ENCODE data around the gene OR2T6. TPM values are rescaled to one million over a fixed set of nuclear protein-coding genes. Genes with fewer than 3 reads are reported as not detected.

Gene OR2T6
- polyA plus RNA-seq, 1 donor from 2014 or later: not detected

GRCh38 chr1:248359415-248359814 is 16.1 kb upstream of the OR2T6 start:
- no peak overlapping the region for H3K9ac ChIP-seq (ENCODE audit: low read length)
- H3F3A ChIP-seq (ENCODE audit: insufficient read depth, low read length, poor library complexity, severe bottlenecking): no peaks in the 10 kb centered on the region
- TF ChIP-seq EZH2 (IDR thresholded peaks at IDR 0.05; ENCODE audit: borderline replicate concordance, insufficient read depth, low read length, poor library complexity, severe bottlenecking) (no peak), SMC3 (conservative IDR thresholded peaks at IDR 0.05; ENCODE audit: poor library complexity) (no peak), RAD21 (conservative IDR thresholded peaks at IDR 0.05) (no peak), TAF1 (IDR thresholded peaks at IDR 0.05; ENCODE audit: low read depth) (no peak), CTCF (IDR thresholded peaks at IDR 0.05; ENCODE audit: poor library complexity, severe bottlenecking) (no peak), EP300 (conservative IDR thresholded peaks at IDR 0.05; ENCODE audit: poor library complexity, severe bottlenecking) (no peak), MXI1 (conservative IDR thresholded peaks at IDR 0.05; ENCODE audit: poor library complexity, severe bottlenecking) (no peak), POLR2AphosphoS5 (IDR thresholded peaks at IDR 0.05) (no peak), REST (IDR thresholded peaks at IDR 0.05; ENCODE audit: borderline replicate concordance) (no peak)
- H3K79me2 ChIP-seq (replicated peaks; ENCODE audit: insufficient read depth, low read length): no peaks in the 10 kb centered on the region
- H3K9me3 ChIP-seq (ENCODE audit: low read length): peaks cover 11% of the 10 kb centered on the region
- no peak overlapping the region for H2AFZ ChIP-seq (ENCODE audit: low read depth, low read length)
- H3K27ac ChIP-seq (ENCODE audit: low read length): no peak overlapping the region
- no peak overlapping the region for H3K4me2 ChIP-seq (ENCODE audit: low read length)
- no peaks in the 10 kb centered on the region for H3K27me3 ChIP-seq (ENCODE audit: insufficient read depth, low read depth, low read length)
- H3K9me2 ChIP-seq (ENCODE audit: insufficient read depth, low read length): no peaks in the 10 kb centered on the region
- no peaks in the 10 kb centered on the region for H4K20me1 ChIP-seq (ENCODE audit: insufficient read depth)
- H3K4me3 ChIP-seq (ENCODE audit: low read length): no peak overlapping the region
- H3K36me3 ChIP-seq (ENCODE audit: insufficient read depth, low read length): no peaks in the 10 kb centered on the region

- H3K36me3 ChIP-seq (ENCODE audit: insufficient read depth, low read length): no peaks in the 10 kb centered on the region
- no peak within 1 kb of the TSS for H3K4me2 ChIP-seq (ENCODE audit: low read length)
- no peaks in the 10 kb centered on the region for H3K79me2 ChIP-seq (replicated peaks; ENCODE audit: insufficient read depth, low read length)
- H3K4me3 ChIP-seq (ENCODE audit: low read length): no peak within 1 kb of the TSS
- H3K9me3 ChIP-seq (ENCODE audit: low read length): peaks cover 11% of the 10 kb centered on the region
- no peak within 1 kb of the TSS for H2AFZ ChIP-seq (ENCODE audit: low read depth, low read length)
- TF ChIP-seq REST (IDR thresholded peaks at IDR 0.05; ENCODE audit: borderline replicate concordance): no peak
- no peak for TF ChIP-seq CTCF (IDR thresholded peaks at IDR 0.05; ENCODE audit: poor library complexity, severe bottlenecking)
- TF ChIP-seq RAD21 (conservative IDR thresholded peaks at IDR 0.05): no peak
- no peak for TF ChIP-seq SMC3 (conservative IDR thresholded peaks at IDR 0.05; ENCODE audit: poor library complexity)
- TF ChIP-seq POLR2AphosphoS5 (IDR thresholded peaks at IDR 0.05): no peak
- no peak for TF ChIP-seq EP300 (conservative IDR thresholded peaks at IDR 0.05; ENCODE audit: poor library complexity, severe bottlenecking)
- TF ChIP-seq TAF1 (IDR thresholded peaks at IDR 0.05; ENCODE audit: low read depth): no peak
- TF ChIP-seq MXI1 (conservative IDR thresholded peaks at IDR 0.05; ENCODE audit: poor library complexity, severe bottlenecking): no peak
- TF ChIP-seq EZH2 (IDR thresholded peaks at IDR 0.05; ENCODE audit: borderline replicate concordance, insufficient read depth, low read length, poor library complexity, severe bottlenecking): no peak
- H4K20me1 ChIP-seq (ENCODE audit: insufficient read depth): no peaks in the 10 kb centered on the region
- H3F3A ChIP-seq (ENCODE audit: insufficient read depth, low read length, poor library complexity, severe bottlenecking): no peaks in the 10 kb centered on the region
- H3K9ac ChIP-seq (ENCODE audit: low read length): no peak within 1 kb of the TSS
- no peak within 1 kb of the TSS for H3K27ac ChIP-seq (ENCODE audit: low read length)
- H3K9me2 ChIP-seq (ENCODE audit: insufficient read depth, low read length): no peaks in the 10 kb centered on the region
- no peaks in the 10 kb centered on the region for H3K27me3 ChIP-seq (ENCODE audit: insufficient read depth, low read depth, low read length)
Measured at GRCh38 chr1:248361121-248361715, 14.3 kb upstream of the OR2T6 start, which contains the start of gene OR2T4. Gene OR2T4 (plus strand): TSS chr1:248361665. CDS start chr1:248361665, 0 bp downstream.

Data from neural cell (in vitro differentiated cells).